Kidney (tissue), 14 donors: ENCODE measurements around the gene AFF3. TPM values are rescaled to one million over a fixed set of nuclear protein-coding genes. Genes with fewer than 3 reads are reported as not detected.

Experiments used
- DNase-seq, 5 donors: peaks; one replicate each; pipeline ENCODE4 v3.0.0-alpha.2; 2013 to 2020
- FAIRE-seq: peaks from 2 replicates; lab custom pipeline; 2012; peaks lifted over from hg19 to GRCh38; lab: Jason Lieb, UNC
- H3K27ac ChIP-seq, 2 donors: one replicate each; pipeline ENCODE4 v1.7.0; 2013; ENCODE audit warnings: low read depth in 2 of 2, low read length in 2 of 2, inconsistent platforms in 1 of 2
- H3K27me3 ChIP-seq: one replicate; pipeline ENCODE4 v1.7.1; 2013; ENCODE audit warnings: low read length, inconsistent platforms; ENCODE audit not compliant: control insufficient read depth, insufficient read depth
- H3K36me3 ChIP-seq, 3 donors: one replicate each; pipeline versions ENCODE4 v1.7.0 to v1.7.1; 2013; ENCODE audit warnings: low read length in 3 of 3, control low read depth in 1 of 3, inconsistent platforms in 1 of 3; ENCODE audit not compliant: insufficient read depth in 3 of 3, control insufficient read depth in 2 of 3
- H3K4me1 ChIP-seq, 3 donors: one replicate each; pipeline versions ENCODE4 v1.7.0 to v1.7.1; 2013; ENCODE audit warnings: low read length in 3 of 3, inconsistent platforms in 1 of 3, low read depth in 1 of 3; ENCODE audit not compliant: control insufficient read depth in 2 of 3, insufficient read depth in 2 of 3
- H3K4me3 ChIP-seq, 3 donors: one replicate each; pipeline versions ENCODE4 v1.7.0 to v1.8.1; 2013; ENCODE audit warnings: low read length in 3 of 3, control low read depth in 1 of 3, inconsistent platforms in 1 of 3
- H3K9ac ChIP-seq, 3 donors: one replicate each; pipeline versions ENCODE4 v1.7.0 to v1.7.1; 2013; ENCODE audit warnings: low read length in 3 of 3, control low read depth in 1 of 3, inconsistent platforms in 1 of 3
- H3K9me3 ChIP-seq, 3 donors: one replicate each; pipeline versions ENCODE4 v1.7.0 to v1.7.1; 2013; ENCODE audit warnings: low read length in 3 of 3, control low read depth in 1 of 3, inconsistent platforms in 1 of 3; ENCODE audit not compliant: control insufficient read depth in 2 of 3, insufficient read depth in 1 of 3
- CTCF ChIP-seq: IDR thresholded peaks from 3 replicates; pipeline ENCODE4 v1.5.1; 2012; ENCODE audit warnings: mild to moderate bottlenecking, moderate library complexity, borderline replicate concordance; ENCODE audit not compliant: insufficient read depth; ENCODE audit errors: extremely low read depth
- intact Hi-C: fragments of 100-400 bp; cut with DNase I; formaldehyde crosslinking; loops from one replicate; pipeline ENCODE4 v1.11.1; 2022
- polyA plus RNA-seq: library from polyadenylated mRNA; stranded (reverse); fragments of 350-450 nt; fragmentation: Illumina TruSeq; extraction: RNeasy Lipid Tissue Mini Kit (QIAGEN cat#74804); gene quantifications from one replicate; pipeline ENCODE4 v1.2.3, GENCODE V29; 2014; ENCODE audit warnings: low read depth, low replicate concordance; ENCODE audit not compliant: insufficient read depth
- total RNA-seq: library from RNA; stranded (reverse); fragmentation: NEBNext Ultra II Directional; extraction: Animal tissue kit (Norgen Biotek cat#: 25700); gene quantifications from one replicate; pipeline ENCODE4 v1.2.1, GENCODE V29; 2021
- donor health status: control.
- donor health status: control.
- donor health status: control.
- donor health status: control.
- donor health status: control.
- donor health status: DM: yes; HTN: yes; CAD: no.
- donor health status: Normal renal cell carcinoma (clear cell type).

The AFF3 gene
- total and polyA plus RNA-seq, 2 donors from 2014 or later, result 0.65 to 11.0 TPM

DNA sequence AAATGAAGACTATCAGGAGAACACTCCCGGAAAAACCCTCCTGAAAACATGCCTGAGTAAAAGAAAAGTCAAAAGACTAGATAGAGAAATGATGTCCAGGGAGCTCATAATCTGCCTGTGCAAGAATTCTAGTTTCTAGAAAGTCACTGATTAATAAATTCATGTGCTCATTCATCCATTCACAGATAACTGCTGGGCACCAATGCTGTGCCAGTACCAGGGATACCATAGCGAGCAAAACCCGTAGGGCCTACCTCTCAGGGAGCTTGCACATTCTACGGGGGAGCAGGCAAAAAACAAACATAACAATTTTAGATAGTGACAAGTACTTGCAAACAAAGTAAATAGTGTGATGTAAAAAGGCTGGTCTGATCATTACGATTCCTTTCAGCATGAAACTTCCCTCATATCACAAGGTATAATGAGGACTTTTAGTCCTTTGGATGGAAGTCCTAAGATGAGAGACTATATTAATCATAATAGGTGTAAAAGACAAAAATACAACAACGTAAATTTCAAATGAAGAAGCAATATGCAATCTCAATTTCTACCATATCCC, 289.9 kb downstream of the AFF3 start:
- FAIRE-seq (no peak), DNase-seq (no peak)
- intact Hi-C loops, result no loop called here
- Histone ChIP-seq H3K9ac (no peak overlapping the region), H3K36me3 (no peaks in the 10 kb centered on the region), H3K27me3 (no peaks in the 10 kb centered on the region), H3K4me1 (peaks cover 3 to 16% (median 12%) of the 10 kb centered on the region in 3 donors), H3K4me3 (no peak overlapping the region), H3K27ac (peak overlapping the region in 1 of 2 donors; percentile 54), H3K9me3 (no peaks in the 10 kb centered on the region)
- TF ChIP-seq CTCF, result no peak

DNA sequence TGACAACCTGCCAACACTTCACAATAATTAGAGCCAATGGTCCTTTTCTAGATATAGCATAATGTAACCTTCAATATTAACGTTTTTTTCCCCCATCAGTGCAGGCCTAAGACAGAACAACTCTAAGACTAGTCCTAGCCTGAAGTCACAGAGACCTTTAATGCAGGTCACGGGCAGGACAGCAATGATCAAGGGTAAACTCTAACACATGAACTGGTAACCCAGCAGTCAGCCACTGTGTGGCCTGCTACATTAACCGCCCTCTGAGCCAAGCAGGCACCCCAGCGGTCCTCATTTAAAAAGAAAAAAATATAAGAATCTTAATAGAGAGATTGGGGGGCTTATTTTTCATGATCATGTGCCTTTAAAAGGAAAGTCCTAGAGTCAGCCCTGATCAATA, 290.6 kb downstream of the AFF3 start:
- no peaks in the 10 kb centered on the region for H3K36me3 ChIP-seq
- H3K4me1 ChIP-seq, result peaks cover 3 to 16% (median 12%) of the 10 kb centered on the region in 3 donors
- H3K27me3 ChIP-seq, result no peaks in the 10 kb centered on the region
- no peak overlapping the region for H3K9ac ChIP-seq
- intact Hi-C loops, result no loop called here
- no peak for FAIRE-seq
- no peak overlapping the region for H3K4me3 ChIP-seq
- no peak for TF ChIP-seq CTCF
- no peaks in the 10 kb centered on the region for H3K9me3 ChIP-seq
- no peak for DNase-seq
- peak overlapping the region; percentile 35 to 61 for H3K27ac ChIP-seq

DNA sequence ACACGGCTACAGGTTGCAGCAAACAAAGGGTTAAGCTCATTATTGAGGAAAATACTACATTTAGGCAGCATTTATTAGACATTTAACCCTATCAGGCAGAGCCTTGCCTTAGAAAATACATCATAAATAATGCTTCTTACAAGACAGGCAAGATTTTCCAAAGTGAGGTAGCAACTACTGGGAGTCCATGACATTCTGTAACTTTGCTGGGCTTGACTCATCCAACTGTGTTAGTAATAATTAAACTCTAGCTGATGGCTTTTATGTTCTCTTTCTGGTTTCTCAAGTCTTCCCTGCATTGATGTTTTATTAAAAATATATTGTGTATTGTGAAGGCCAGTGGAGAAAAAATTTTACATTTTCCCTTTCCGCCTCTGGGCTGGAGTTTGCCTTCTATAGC, 291.3 kb downstream of the AFF3 start:
- no peak overlapping the region for H3K27ac ChIP-seq
- H3K36me3 ChIP-seq, result no peaks in the 10 kb centered on the region
- no peaks in the 10 kb centered on the region for H3K9me3 ChIP-seq
- FAIRE-seq (no peak), DNase-seq (no peak)
- intact Hi-C loops, result no loop called here
- no peak overlapping the region for H3K4me3 ChIP-seq
- TF ChIP-seq CTCF, result no peak
- no peaks in the 10 kb centered on the region for H3K27me3 ChIP-seq
- H3K9ac ChIP-seq, result no peak overlapping the region
- peaks cover 3 to 16% (median 12%) of the 10 kb centered on the region in 3 donors for H3K4me1 ChIP-seq
